Kidney epithelial cell (primary cell): ENCODE data around the gene FHOD3. TPM values are rescaled to one million over a fixed set of nuclear protein-coding genes. Genes with fewer than 3 reads are reported as not detected.

Source experiments
- DNase-seq: peaks from one replicate; pipeline ENCODE4 v3.0.0-alpha.2; 2010; ENCODE audit warnings: low read depth
- H3K27me3 ChIP-seq: 2 replicates; pipeline ENCODE4 v1.6.0; 2011; ENCODE audit warnings: low read length; ENCODE audit not compliant: control insufficient read depth, insufficient read depth
- H3K36me3 ChIP-seq: 2 replicates; pipeline ENCODE4 v1.5.1; 2011; ENCODE audit warnings: low read length; ENCODE audit not compliant: control insufficient read depth, insufficient read depth
- H3K4me3 ChIP-seq: 2 replicates; pipeline ENCODE4 v1.5.1; 2011; ENCODE audit warnings: low read depth, mild to moderate bottlenecking, control low read depth, low read length
- total RNA-seq: library from RNA; depleted of rRNA; stranded (reverse); fragments of >200 nt; gene quantifications from 2 replicates; pipeline ENCODE4 v1.2.3, GENCODE V29; 2015
- TF ChIP-seq, protein P1 (sequence below): IDR thresholded peaks from 2 replicates; pipeline ENCODE4 v1.5.1; 2011; ENCODE audit warnings: mild to moderate bottlenecking, moderate library complexity, low read length, control low read depth, inconsistent platforms; ENCODE audit not compliant: insufficient read depth, poor library complexity, severe bottlenecking

FHOD3 gene
- total RNA-seq, 1 donor from 2014 or later = 47.2 TPM

DNA sequence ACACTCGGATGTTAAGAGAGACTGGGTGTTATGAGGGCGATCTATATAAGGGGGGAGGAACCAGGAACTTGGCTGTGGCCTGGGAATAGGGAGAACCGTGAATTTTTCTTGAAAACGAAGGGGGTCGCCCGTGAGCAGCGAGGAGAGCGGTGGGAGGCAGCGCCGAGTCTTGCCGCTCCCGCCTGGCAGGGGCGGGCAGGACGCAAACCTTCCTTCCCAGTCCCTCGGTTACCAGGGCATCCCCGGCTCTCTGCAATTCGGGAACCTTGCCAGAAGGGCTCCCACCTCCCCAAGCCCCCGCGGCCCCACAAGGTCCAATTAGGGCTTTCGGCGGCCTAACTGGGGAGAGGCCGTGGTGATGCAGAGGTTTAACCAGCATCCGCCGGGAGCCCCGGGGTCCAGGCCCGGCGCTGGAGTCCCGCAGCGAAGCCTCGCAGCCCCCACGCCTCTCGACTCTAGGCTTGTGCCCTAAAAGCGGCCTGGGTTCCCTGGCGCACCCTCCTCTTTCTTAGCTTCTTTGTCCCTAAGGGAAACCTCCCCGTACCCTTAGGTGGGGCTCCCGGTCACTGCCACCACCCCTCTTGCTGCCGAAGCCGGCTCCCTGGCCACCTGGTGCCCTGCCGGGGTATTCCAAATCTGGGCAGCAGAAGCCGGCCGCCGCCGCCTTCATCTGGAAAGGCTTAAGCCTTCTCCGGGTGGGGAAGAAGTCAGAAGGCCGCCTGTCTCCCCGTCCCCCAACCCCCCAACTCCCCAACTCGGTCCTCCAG, 680 bp upstream of the FHOD3 start:
- peak overlapping the region; percentile 87 for H3K4me3 ChIP-seq
- H3K36me3 ChIP-seq = no peaks in the 10 kb centered on the region
- no peaks in the 10 kb centered on the region for H3K27me3 ChIP-seq
- TF ChIP-seq, protein P1, sequence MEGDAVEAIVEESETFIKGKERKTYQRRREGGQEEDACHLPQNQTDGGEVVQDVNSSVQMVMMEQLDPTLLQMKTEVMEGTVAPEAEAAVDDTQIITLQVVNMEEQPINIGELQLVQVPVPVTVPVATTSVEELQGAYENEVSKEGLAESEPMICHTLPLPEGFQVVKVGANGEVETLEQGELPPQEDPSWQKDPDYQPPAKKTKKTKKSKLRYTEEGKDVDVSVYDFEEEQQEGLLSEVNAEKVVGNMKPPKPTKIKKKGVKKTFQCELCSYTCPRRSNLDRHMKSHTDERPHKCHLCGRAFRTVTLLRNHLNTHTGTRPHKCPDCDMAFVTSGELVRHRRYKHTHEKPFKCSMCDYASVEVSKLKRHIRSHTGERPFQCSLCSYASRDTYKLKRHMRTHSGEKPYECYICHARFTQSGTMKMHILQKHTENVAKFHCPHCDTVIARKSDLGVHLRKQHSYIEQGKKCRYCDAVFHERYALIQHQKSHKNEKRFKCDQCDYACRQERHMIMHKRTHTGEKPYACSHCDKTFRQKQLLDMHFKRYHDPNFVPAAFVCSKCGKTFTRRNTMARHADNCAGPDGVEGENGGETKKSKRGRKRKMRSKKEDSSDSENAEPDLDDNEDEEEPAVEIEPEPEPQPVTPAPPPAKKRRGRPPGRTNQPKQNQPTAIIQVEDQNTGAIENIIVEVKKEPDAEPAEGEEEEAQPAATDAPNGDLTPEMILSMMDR = peak; percentile 73
- DNase-seq = no peak

DNA sequence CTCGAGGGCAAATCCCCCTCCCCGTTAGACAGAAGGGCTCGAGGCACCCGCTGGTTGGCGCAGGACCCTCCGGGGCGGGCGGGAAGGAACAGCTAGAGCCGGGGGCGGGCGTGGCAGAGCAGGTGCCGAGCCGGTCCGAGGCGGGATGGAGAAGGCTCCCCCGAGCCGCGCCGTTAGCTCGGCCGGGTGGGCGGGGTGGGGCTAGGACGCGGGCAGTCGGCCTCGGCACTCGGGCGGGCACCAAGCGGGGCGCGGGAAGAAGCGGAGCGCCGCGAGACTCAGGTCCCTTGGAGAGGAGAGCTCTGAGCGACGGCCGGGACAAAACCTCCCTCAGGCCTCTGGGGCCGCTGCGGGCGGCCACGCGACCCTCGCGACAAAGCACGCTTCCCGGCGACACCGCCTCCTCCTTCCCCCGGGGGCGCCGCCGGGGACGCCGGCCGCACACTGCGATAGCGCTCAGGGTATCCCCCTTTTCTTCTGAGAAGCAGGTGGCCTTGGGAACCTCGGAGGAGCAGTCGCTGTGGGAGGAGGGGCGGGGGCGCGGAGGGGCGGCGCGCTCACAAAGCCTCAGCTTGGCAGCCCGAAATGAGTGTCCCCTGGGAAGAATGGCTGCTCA, 721 bp downstream of the FHOD3 start:
- H3K27me3 ChIP-seq = no peaks in the 10 kb centered on the region
- no peaks in the 10 kb centered on the region for H3K36me3 ChIP-seq
- peak overlapping the region; percentile 87 for H3K4me3 ChIP-seq
- TF ChIP-seq, protein P1 = no peak
- DNase-seq = no peak

DNA sequence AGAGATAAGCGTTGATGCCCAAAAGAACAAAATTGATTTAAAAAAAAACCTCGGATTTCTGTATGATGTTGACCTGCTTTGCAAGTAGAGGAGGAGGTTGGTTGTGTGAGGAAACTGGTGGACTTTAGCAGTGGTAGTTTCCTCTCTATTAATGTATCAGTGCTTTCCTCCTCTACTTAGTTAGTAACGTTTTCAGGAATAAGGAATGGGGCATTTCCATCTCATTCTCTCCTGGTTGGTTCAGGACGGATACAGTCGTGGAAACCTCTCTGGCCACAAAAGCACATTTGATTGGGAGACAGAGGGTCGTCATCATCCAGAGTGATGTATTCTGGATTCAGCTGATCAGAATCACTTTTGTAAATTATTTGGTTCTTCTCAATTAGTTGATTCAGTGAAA, 1.5 kb downstream of the FHOD3 start:
- no peaks in the 10 kb centered on the region for H3K36me3 ChIP-seq
- peak overlapping the region; percentile 87 for H3K4me3 ChIP-seq
- H3K27me3 ChIP-seq = no peaks in the 10 kb centered on the region
- TF ChIP-seq, protein P1 = no peak
- DNase-seq = no peak

DNA sequence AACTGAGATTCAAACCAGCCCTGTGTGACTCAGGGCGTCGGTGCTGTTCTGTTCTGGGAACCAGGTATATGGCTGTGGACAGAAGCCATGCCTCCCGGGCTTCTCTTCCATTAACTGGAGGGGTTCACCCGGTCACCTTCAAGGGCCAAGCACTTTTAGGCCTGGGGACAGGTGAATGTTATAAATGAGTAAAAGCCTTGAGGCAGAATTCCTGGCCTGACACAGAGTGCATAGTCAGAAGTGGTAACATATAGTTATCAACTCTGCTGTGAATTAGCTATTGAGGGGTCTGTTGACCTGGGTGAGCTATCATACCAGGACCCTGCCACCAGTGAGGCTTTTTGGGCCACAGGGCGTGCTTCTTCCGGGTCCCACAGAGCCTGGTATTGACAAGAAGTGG, 2.7 kb downstream of the FHOD3 start:
- no peak for DNase-seq
- Histone ChIP-seq H3K36me3 (no peaks in the 10 kb centered on the region), H3K4me3 (no peak overlapping the region), H3K27me3 (no peaks in the 10 kb centered on the region)
- TF ChIP-seq, protein P1 = no peak

DNA sequence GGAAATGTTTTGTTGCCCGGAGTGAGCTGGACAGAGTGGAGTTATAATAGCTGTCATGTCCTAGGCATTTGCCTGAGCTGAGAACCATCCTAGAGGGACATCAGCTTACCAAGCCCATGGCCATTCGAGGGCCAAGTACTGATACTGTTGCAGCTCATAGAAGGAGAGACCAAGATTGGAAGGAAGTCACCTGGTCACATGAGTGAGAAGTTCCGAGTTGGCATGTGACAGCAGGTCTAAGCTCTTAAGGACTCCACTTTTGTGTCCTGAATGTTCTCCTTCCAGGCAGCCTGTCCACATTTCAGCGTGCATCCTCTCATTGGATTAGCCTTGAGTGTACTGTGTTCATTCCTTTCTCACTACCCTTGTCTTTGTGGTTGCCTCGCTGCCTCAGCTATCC, 4.4 kb downstream of the FHOD3 start:
- TF ChIP-seq, protein P1 = no peak
- Histone ChIP-seq H3K27me3 (no peaks in the 10 kb centered on the region), H3K4me3 (no peak overlapping the region), H3K36me3 (no peaks in the 10 kb centered on the region)
- DNase-seq = no peak
